Fibroblast of skin of left biceps (primary cell): ENCODE data around the gene NTM.
"Not testable (repeated sequence)": the region's sequence is repeated elsewhere in the genome, so short reads cannot be mapped to it uniquely, and the experiment has no call there.

ENCODE experiments used
- DNase-seq, 2 experiments: peaks; one replicate each; pipeline ENCODE4 v3.0.0-alpha.2; 2013; ENCODE audit warnings: low read depth in 2 of 2

The NTM gene

DNA sequence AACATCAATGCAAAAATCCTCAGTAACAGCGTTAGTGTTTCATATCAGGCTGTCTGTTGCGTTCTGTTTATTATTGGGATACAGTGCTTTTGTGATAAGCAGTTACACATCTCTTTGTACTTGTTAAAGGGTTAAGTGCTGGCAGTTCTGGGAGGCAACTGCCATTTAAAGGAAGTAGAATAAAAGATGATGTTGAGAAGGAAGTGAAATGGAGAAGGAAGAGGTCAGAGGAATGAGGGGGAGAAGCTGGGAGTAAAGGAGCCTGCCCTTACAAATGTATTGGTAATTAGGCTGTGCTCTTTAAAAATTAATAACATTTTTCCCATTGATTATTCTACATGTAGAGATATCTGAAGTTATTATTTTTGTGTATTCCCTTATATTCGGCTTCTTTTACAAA is 674.7 kb downstream of the NTM start:
- DNase-seq, result no peak

DNA sequence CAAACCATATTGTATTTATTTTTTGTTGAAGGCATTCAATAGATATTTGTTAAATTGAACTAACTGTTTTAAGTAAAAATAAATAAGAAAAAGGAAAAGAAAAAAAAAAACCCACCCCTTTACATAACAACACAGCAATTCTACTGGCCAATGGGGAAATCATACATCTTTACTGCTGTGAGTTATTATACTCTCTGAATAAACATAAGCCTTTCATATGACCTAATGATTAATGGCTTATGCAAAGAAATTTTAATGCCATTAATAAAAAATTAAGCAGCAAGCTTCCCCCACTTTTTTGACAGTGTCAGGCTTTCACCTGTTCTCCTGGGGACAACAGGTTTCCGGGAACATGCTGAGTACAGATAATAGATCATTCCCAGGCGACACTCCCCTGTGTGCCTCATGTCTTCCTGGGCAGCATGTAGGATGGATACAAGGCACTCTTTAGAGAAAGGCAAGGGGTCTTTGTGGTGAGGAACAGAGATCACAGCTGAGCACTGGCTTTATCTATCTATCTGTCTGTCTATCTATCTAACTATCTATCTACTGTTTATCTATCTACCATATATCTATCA is 676.0 kb downstream of the NTM start:
- DNase-seq, result no peak

DNA sequence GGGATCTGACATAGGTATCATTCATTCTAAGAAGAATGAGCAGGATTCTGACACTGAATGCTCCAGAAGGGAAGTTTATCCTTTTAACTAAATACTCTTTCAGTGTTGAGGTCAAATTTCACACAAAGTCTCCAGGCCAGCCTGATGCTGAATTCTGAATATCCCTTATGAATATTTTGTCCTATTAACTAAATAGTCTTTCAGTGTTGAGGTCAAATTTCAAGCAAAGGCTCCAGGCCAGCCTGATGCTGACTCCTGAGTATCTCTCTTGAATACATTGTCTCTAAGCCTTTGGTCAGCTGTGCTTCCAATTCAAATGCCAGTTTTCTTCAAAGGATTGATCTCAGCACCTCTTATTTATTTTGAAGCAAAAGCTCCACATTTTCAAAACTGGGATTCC is 676.8 kb downstream of the NTM start:
- no peak for DNase-seq

DNA sequence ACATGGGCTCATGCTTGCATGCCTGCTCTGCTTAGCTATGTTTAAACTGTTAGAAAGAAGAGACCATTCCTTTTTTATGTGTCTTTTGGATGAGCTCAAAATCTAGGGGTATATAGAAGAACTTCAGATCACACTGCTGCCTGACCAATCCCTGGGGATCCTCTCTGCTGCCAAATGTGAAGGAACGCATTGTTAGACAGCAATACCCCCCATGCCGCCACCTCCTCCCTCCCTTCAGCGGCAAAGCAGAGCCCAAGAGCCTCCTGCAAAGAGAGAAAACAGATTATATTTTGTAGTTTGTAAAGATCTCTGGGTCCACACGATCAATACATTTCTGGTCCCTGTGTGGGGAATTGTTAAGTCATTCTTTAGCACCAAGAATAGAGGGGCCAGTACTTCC is 677.6 kb downstream of the NTM start:
- DNase-seq, result no peak

DNA sequence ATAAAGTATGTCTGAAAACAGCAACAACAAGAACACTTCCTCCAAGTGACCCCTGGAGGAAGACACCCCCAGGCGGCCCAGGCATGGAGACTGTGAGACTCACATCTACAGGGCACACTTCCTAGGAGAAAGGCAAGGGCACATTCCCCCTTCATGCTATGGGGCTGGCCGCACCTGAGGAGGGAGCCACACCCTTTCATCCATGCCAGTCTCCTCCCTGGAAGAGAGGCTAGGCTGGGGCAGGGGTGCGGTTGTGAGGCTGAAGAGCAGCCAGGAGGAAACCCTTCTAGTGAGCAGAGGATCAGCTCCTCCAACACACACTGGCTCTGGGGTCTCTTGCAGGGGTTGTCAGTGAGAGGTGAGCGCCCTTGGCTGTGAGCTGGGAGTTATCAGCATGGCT is 678.8 kb downstream of the NTM start:
- no peak for DNase-seq

DNA sequence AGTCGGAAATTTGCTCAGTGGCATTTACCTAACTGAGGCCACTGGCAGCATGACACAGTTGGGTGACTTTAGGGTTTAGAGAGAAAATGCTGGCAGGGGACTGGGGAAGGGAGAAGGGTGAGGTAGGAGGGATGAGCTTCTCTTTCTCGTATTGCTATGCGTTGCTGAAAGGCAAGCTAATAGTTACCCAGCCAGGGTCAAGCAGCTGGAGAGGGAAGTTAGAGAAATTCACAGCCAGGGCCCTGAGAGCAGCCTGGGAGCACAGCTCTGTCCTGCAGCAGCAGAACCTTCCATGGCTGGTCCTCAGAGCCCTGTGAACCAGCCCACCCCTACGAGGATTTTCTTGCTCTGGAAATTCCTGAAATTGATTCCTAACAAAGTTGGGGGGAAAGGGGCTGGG is 679.6 kb downstream of the NTM start:
- no peak for DNase-seq

DNA sequence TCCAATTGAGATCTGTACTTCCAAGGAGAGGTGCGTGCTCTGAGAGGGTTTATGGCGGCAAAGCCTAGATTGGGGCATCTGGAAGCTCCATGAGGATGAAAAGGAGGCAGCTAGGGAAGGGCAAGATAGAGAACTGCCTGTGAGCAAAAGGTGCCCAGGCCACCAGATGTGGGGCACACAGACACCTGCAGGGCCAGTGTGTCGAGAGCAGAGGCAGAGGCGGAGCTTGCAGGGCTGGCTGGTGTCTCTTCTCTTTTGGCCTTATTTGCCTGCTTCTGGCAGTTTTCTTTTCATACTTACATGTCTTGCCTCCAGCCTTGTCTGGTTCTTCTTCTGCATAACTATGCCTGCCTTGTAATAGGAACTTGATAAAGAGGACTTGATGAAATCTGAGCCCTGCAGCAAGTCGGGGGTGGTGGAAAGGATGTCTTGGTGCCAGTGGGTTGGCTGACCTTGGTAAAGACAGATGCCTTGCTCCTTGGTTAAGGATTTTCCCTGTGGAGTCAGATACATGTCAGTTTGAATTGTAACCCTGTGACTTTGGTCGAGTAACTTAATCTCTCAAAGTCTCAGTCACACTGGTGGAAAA is 680.3 kb downstream of the NTM start:
- no peak for DNase-seq

DNA sequence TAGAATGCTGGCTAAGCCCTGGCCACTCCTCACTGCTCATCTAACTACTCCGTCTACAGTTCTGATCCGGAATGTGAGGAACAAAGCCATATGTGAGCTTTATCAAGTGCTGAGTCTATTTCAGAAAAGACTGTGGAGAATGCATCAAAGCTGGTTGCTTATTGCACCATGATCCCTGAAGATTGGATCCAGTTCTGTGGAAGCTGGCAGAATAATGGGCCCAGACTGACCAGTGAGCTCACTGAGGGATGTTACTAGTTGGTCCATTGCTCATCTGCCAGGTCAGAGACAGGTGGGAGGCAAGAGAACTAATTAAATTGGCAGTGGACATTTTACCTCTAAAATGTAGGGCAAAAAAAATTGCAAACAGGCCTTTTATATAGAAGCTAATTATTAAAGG is 681.3 kb downstream of the NTM start:
- DNase-seq, result no peak

DNA sequence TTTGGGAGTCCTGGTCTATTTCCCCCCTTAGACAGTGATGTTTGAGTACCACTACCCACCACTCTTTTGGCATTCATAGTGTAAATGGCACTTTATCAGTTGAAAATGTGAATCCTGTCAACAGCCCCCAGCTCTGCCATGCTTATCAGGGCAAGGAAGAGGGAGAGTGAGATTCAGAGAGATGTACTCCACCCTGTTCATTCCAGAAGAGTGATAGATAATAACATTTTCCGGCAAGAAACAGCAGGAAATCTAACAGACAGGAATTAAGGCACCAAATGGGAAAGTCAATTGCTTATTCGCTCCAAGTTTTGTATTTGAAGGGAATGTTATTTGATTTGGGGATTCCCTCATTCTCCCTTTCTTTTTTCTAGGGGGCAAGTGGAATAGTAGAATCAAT is 681.9 kb downstream of the NTM start:
- no peak for DNase-seq

DNA sequence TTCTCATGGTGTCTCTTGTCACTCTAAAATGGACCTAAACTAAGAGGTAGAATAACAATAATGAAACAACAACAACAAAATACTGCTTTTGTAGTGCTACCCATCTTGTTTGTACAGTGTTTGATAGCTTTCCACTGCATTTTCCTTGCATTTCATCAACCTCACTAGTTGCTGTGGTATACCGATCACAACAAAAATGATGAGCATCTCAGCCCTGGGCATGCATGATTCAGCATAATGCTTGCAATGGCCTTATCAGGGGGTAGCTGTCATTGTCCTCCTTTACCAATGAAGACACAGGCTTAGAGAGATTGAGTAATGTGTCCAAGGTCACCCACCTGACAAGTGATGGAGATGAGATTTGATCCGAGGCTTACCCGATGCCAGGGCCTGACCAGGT is 682.5 kb downstream of the NTM start:
- DNase-seq, result no peak

DNA sequence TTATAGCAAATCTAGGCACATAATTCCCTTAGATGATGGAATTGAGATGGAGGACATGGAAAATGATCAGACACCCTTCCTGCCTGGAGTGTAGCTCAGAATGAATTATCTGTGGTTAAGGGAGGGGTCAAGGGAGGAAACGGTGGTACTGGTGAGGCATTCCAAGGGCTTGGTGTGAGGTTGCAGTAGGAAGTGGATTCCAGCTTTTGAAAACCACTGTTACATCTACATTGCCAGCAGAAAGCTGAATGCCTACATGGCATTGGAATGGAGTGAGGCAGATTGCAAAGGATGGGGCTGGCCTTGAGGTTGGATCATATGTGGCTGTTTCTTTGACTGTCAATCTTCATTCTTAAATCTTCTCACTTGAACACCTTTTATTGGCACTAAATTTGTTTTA is 684.4 kb downstream of the NTM start:
- peak; percentile 78 for DNase-seq

DNA sequence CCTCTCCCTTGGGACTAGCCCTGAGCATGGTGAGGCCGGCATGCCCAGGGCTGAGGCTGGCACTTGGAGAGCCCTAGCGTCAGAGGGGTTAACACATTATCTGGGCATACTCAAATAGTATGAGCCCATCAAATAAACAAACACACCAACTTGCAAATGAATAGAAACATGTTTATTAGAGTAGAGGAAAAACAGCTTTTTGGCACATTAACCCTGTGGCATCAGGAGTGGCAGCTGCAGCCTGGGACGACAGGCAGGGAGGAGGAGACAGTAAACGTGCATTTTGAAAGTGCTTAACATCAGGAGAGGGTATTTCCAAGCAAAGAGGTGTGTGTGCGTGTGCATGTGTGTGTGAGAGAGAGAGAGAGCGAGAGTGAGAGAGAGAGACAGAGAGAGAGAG is 684.9 kb downstream of the NTM start:
- DNase-seq, result no peak

DNA sequence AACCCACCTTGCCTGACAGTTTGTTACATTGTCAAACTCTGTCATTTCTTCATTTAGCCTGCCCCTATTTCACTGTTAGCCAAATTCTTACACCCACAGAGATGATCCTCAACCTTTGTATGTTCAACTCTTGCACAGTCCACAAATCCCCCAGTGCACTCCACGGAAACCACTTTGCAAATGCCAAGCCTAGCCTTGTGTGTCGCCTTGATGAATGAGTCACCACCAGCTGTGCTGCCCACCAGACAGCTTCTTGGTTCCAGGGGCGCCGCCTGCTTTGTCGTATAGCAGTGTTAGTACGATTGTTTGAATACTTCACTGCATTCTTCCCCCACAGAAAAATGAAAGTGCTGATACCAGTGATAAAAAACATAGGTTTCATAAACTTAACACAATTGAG is 686.3 kb downstream of the NTM start:
- DNase-seq, result peak in 1 of 2 experiments; percentile 28

DNA sequence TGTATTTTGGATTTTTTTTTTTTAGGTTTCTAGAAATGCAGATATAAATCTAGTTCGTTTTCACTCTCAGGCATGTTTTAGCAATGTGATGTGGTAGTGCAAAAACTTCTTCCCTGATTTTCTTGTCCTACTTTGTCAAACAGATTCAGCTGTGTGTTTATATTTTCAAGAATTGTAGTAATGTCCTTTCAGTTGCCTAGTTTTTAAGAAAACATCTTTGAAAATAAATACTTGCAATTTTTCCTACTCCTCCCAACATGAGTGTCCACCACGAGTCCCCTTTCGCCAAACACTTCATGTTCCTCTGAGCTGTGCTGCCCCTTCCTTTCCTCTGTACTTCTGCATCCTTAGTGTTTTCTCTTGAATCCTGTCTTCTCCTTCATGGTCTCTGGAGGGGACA is 686.9 kb downstream of the NTM start:
- DNase-seq, result no peak

DNA sequence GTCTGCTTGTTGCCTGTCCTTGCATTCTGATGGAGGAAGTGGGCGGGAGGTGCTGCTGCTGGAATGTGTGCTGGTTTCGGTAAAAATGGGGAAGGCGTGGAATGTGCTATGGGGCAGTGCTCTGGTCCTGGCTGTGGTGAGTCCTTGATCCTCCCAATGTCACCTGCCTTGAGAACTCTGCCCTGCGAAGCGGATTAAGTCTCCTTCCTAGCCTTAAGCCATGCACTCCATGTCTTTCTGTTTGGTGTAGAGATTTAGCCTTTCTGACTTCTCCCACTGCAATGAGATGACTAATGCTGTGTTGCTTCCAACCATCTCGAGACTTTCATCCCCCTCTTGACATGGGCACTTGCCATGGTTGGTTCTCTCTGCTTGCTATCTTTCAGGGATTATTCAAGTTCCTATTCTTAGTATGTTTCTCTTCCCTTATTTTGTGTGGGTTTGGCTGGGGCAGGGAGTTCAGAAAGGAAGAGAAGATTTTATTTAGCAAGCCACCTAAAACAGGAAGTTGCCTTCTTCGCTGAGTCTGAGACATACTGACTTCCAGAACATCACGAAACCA is 687.9 kb downstream of the NTM start:
- DNase-seq, result no peak

DNA sequence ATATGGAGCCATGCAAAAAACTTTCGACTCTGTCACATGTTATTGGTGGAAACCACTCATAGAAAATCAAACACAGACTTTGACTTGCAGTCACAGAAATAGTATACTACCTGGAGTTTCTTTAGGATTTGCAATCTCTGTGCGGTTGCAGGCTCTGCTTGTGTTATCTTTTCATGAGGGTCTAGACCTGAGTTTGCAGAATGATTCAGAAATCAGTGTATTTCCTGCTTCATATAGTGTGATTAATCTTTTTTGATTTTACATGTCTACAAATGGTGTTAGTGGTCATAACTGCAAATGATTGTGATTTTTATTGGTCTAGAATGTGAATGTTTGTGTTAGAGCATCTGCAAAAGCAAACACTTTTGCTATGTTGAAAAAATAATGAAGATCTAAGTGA is 690.2 kb downstream of the NTM start:
- no peak for DNase-seq

DNA sequence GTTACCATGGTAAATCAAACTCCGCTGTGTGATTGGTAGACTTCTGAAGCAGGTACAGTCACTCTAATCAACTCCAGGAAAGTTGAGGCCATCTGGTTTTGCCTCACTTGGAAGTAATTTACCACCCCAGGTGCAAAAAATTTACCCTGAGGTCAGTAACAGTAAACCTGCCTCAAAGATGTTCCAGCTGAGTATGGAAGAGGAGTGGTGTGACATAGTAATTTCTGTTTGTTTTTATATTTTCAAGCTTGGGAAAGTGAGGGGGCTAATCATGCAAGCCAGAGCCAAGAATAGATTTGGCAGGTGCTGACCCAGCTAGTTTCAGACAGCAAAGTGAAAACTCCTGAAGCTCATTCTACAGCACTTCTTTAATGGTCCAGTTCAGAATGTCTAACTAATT is 691.6 kb downstream of the NTM start:
- no peak for DNase-seq

DNA sequence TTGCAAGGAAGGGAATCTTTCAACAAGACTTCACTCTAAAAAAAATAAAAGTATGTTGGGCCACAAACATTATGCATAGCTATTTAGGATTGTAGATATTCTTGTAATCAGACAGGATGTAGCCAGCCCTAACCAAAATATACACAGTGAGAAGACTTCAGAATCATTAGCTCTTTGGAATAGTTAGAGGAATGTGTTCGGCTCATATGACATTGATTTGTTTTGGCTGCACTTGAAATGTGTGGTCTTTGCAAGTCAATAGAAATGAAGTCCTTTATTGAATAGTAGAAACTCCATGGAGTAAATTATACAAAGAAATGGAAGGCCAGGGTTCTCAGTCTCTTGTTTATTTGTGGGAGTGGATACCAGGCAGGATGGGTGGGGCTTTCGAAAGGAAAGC is 692.1 kb downstream of the NTM start:
- DNase-seq, result peak; percentile 32 to 37

DNA sequence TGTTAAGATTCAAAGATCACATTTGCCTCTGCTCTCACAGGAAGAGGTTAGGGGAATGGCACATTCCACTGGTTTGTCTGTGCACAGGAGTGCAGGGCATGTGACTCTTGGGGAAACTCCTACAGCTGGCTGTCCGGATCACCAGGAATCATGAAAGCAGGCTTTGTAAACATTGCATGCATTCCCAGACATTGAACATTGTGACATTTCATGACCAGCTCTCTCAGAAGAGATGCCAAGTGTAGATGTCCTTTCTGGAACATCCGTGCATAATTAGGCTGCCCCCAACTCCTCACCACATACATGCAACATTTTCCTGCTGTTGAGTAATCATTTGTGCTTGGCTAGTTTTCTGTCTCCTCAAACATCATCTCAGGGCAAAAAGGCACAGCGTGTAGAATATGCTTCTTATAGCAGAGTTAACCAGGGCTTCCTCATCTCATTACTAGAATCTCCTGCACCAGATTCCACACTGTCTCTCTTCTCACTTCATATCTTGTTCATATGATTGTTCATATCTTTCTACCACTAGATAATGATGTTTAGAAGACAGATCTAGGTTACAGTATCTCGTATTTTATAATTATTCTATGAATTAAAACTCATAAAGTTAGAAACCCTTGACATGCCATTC is 694.7 kb downstream of the NTM start:
- peak; percentile 95 for DNase-seq

DNA sequence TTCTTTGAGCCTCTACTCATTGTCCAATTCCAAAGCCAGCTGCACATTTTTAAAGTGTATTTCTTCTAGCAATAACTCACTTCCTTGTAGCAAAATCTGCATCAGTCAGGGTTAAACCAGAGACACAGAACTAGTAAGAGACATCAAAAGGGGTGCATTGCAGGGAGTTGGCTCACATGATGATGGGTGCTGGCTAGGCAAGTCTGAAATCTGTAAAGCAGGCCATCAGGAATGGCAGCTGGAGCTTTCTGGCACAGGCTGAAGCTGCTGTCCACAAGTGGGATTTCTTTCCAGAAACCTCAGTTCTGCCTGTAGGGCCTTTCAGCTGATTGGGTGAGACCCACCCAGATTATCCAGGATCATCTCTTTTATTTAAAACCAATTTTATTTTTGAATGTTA is 698.1 kb downstream of the NTM start:
- DNase-seq, result no peak

DNA sequence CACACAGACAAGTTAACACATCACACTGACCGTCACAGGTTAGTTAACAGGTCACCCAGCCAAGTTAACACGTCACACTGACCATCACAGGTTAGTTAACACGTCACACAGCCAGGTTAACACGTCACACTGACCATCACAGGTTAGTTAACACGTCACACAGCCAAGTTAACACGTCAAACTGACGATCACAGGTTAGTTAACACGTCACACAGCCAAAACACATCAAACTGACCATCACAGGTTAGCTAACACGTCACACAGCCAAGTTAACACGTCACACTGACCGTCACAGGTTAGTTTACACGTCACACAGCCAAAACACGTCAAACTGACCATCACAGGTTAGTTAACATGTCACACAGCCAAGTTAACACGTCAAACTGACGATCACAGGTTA is 699.2 kb downstream of the NTM start:
- DNase-seq, result not testable (repeated sequence)

DNA sequence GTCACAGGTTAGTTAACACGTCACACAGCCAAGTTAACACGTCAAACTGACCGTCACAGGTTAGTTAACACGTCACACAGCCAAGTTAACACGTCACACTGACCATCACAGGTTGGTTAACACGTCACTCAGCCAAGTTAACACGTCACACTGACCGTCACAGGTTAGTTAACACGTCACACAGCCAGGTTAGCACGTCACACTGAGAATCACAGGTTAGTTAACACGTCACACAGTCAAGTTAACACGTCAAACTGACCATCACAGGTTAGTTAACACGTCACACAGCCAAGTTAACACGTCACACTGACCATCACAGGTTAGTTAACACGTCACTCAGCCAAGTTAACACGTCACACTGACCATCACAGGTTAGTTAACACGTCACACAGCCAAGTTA is 700.5 kb downstream of the NTM start:
- DNase-seq, result not testable (repeated sequence)

DNA sequence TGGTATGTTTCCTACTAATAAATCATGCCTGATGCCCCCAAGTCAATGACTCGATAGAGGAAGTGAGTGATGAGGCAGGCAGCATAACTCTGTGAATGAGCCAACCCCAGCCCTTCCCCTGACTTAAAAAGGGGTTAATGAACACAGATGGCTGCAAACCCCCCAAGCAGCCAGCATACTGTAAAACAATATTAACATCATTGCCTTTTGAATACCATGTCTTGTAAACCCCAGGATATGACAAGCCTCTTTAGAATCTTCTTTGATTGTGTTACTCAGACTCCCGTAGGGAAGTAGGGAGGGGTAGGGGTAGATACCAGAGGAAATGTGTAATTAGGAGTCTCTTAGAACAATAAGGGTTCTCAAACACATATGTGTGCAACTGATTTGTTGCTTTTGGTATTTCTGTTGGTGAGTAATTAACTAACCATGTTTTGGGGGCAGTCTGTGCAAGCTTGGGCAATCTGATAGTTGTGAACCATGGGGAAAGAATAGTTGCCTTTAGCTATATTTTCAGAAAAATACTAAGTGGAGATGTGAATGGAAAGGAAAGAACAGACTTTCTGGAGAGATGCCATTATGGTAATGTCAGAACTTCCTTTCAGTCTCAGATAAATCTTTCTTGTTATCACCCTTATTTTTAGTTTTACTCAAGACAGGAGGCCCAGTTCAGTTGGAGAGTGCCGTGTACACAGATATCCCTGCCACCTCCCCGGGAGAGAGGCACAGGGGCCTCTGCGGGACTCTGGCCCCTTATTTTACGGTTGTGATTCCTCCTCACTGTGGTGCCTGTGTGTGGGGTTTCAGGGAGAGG is 701.8 kb downstream of the NTM start:
- DNase-seq, result peak; percentile 98
